GM10266 (cell line): ENCODE measurements around the gene ARHGAP26.

Experiments
- DNase-seq: peaks from one replicate; pipeline ENCODE4 v3.0.0; 2012; ENCODE audit errors: extremely low spot score
- TF ChIP-seq, protein P1 (sequence below): IDR thresholded peaks from 2 replicates; pipeline ENCODE4 v1.5.1; 2012; ENCODE audit warnings: mild to moderate bottlenecking, low read depth; ENCODE audit not compliant: control insufficient read depth, insufficient read depth; ENCODE audit errors: missing control alignments

Gene ARHGAP26

DNA sequence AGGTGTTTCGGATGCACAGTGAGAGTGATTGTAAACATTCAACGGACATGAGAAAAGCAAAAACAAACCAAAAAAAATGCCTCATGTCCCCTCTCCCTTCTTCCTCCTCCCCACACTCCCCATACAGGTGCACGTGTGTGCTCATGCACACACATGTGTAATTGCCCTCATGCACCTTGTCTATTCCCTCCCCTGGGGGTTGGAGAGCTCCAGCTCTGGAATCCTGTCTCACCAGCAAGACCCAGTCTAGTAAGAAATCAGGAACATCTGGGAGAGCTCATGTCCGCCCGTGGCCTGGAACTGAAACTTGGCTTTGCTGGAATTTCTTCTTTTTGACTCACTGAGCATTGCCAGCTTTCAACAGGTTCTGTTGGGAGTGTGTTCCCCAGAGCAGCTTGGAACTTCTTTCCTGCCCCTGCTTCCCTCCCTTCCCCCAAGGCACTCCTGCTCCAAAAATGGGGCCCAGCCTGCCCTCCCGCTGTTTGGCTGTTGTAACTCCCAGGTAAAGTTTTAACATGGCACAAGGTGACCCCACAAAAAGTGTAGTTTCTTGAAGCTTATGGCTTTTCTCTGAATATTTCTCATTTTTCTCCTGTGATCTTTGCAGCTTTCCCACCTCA lies 443.2 kb downstream of the ARHGAP26 start:
- TF ChIP-seq, protein P1, sequence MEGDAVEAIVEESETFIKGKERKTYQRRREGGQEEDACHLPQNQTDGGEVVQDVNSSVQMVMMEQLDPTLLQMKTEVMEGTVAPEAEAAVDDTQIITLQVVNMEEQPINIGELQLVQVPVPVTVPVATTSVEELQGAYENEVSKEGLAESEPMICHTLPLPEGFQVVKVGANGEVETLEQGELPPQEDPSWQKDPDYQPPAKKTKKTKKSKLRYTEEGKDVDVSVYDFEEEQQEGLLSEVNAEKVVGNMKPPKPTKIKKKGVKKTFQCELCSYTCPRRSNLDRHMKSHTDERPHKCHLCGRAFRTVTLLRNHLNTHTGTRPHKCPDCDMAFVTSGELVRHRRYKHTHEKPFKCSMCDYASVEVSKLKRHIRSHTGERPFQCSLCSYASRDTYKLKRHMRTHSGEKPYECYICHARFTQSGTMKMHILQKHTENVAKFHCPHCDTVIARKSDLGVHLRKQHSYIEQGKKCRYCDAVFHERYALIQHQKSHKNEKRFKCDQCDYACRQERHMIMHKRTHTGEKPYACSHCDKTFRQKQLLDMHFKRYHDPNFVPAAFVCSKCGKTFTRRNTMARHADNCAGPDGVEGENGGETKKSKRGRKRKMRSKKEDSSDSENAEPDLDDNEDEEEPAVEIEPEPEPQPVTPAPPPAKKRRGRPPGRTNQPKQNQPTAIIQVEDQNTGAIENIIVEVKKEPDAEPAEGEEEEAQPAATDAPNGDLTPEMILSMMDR = no peak
- DNase-seq = no peak

DNA sequence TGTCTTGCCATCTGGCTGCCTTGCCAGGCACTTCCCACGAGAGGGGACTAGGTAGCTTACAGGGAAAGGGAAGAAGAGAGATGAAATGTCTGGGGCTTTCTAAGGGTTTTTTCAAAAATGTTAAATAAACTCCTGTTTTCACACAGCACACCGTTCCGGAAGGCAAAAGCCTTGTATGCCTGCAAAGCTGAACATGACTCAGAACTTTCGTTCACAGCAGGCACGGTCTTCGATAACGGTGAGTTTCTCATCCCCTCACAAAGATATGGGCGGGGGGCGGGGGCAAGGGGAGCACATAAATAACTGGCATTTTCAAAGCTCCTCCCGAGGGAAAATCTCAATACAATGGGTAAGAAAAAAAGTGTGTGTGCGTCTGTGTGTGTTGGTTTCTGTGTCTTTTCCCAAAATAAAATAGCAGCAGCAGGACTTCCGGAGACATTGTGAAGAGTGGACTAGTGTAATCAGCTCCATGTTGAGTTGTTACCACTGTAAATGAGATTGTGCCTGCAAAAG lies 443.7 kb downstream of the ARHGAP26 start:
- DNase-seq = peak; percentile 65

DNA sequence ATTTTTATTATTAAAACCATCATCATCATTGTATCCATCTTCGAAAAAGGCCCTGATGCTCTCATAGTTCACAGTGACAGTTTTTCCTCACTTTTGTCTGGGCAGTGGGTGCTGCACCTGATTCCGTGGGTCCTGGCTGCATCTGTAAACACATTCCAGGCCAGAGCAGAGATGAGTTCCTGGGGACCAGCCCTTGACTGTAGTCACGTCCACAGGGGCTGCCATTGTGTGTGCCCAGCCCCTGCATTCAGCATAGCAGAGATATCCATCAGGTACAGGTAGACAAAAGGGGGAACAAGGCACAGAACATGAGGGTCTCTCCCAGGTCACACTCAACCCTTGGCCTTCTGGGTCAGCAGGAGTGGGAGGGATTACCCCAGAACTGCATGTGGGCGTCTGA lies 444.3 kb downstream of the ARHGAP26 start:
- DNase-seq = no peak
- TF ChIP-seq, protein P1 = no peak

More for the DNA sequence above, 443.7 kb downstream of the ARHGAP26 start:
- TF ChIP-seq, protein P1 = peak; percentile 17

DNA sequence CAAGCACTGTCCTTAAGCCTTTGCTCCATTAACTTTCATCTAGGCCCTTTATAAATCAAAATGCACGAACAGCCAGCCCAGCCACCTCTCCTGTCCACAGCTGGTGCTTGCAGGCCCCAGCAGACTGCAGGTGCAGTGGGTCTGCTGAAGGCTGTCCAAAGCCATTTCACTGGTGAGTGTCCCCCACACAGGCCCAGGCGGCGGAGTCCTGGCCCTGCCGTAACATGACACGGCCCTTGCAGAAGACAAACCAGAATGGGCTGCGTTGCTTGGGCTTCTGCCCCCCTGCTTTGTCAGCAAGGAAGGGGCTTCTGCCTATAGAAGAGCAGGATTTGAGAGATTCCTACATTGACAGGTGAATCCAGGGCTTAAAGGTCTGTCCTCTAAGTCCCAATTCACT lies 444.7 kb downstream of the ARHGAP26 start:
- TF ChIP-seq, protein P1 = no peak
- no peak for DNase-seq

DNA sequence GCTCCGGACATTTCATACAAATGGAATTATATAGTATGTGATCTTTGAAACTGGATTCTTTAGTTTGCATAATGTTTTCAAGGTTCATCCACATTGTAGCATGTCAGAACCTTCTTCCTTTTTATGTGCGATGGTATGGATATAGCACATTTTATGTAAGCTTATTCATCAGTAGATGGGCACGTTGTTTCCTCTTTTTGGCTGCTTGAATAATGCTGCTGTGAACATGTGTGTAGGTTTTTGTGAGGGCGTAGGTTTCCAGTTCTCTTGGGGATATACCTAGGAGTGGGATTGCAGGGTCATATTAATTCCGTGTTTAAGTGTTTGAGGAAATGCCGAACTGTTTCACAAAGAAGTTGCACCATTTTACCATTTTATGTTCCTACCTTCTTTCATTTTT lies 445.5 kb downstream of the ARHGAP26 start:
- no peak for DNase-seq
- TF ChIP-seq, protein P1 = no peak

DNA sequence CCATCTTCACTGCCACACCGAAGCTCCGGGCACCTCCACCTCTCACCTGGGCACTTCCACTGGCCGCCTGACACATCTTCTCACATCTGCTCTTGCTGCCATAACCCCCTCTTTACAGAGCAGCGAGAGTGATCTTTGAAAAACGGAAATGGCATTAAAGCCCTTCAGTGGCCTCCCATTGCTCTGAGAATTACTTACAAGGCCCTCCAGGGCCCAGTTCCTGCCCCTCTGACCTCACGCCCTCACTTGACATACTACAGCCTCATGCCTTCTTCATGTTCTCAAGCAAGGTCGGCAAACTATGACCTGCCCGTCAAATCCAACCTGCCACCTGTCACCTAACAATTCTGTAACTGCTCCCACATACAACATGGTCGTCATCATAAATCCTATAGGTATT lies 446.0 kb downstream of the ARHGAP26 start:
- TF ChIP-seq, protein P1 = no peak
- no peak for DNase-seq

DNA sequence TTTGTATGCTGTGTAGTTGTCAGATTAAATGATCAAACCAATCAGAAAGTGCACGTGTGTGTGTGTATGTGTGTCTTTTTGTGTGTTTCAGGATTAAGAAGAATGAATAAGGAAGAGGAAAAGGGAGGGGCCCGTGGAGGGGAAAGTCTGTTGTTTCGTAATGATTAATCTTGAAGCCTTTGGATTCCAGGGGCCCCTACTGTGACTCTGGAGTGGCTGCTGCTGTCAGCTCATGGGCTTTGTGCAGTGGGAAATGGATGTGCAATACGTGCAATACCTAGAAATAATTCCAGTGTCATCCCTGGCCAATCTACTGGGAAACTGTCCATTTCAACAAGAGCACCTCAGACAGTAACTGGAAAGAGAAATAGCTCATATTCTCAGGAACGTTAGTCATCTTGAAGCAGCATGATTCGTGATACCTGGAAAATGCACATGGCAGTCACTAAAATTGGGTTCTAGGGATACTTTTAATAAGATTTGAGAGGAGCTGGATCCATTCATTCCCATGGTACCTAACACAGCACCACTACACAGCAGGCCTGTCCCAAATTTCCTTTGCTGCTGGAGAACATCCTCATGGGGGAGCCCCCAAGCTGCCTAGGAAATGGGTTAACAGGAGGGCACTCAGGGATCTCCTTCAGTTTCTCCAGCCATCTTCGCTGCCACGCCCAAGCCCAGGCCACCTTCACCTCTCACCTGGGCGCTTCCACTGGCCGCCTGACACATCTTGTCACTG lies 447.1 kb downstream of the ARHGAP26 start:
- TF ChIP-seq, protein P1 = no peak
- DNase-seq = no peak
